GM23338 (cell line): ENCODE data around the gene KCNIP1. TPM values are rescaled to one million over a fixed set of nuclear protein-coding genes. Genes with fewer than 3 reads are reported as not detected.

Experiments used
- ATAC-seq: fragments of 200-7000 bp; cut with Tn5 transposase; 3 replicates; pipeline ENCODE4 v1.9.1; 2020
- DNase-seq: peaks from one replicate; pipeline ENCODE4 v3.0.0-alpha.2; 2015; ENCODE audit warnings: low spot score
- H2AFZ ChIP-seq: fragments of 200-600 bp; sonication (generic); 2 replicates; pipeline ENCODE4 v1.8.0; 2016; ENCODE audit warnings: antibody characterized with exemption, mild to moderate bottlenecking, moderate library complexity
- H3F3A ChIP-seq: fragments of 200-600 bp; sonication (generic); replicated peaks from 2 replicates; pipeline ENCODE4 v1.8.0; 2017; ENCODE audit warnings: antibody characterized with exemption, mixed run types, low read depth
- H3K27ac ChIP-seq: fragments of 200-600 bp; sonication (generic); 2 replicates; pipeline ENCODE4 v1.6.1; 2016; ENCODE audit warnings: low read depth
- H3K27me3 ChIP-seq: fragments of 200-600 bp; sonication (generic); 2 replicates; pipeline ENCODE4 v1.8.0; 2016; ENCODE audit warnings: mild to moderate bottlenecking, mixed run types, moderate library complexity; ENCODE audit not compliant: insufficient read depth
- H3K36me3 ChIP-seq: fragments of 200-600 bp; sonication (generic); 2 replicates; pipeline ENCODE4 v1.8.0; 2016; ENCODE audit warnings: mild to moderate bottlenecking; ENCODE audit not compliant: insufficient read depth
- H3K4me1 ChIP-seq: fragments of 200-600 bp; sonication (generic); 2 replicates; pipeline ENCODE4 v1.8.0; 2016; ENCODE audit warnings: mild to moderate bottlenecking, moderate library complexity; ENCODE audit not compliant: insufficient read depth
- H3K4me2 ChIP-seq: fragments of 200-600 bp; sonication (generic); 2 replicates; pipeline ENCODE4 v1.7.1; 2017; ENCODE audit warnings: mixed run types
- H3K4me3 ChIP-seq: fragments of 200-600 bp; sonication (generic); 2 replicates; pipeline ENCODE4 v1.6.1; 2016; ENCODE audit warnings: mixed run types
- H3K79me2 ChIP-seq: fragments of 200-600 bp; sonication (generic); replicated peaks from 2 replicates; pipeline ENCODE4 v1.8.0; 2017; ENCODE audit warnings: mild to moderate bottlenecking; ENCODE audit not compliant: insufficient read depth
- H3K9me2 ChIP-seq: fragments of 200-600 bp; sonication (generic); 2 replicates; pipeline ENCODE4 v1.8.0; 2017; ENCODE audit not compliant: insufficient read depth
- H4K20me1 ChIP-seq: fragments of 200-600 bp; sonication (generic); replicated peaks from 2 replicates; pipeline ENCODE4 v1.8.0; 2017; ENCODE audit warnings: mild to moderate bottlenecking; ENCODE audit not compliant: insufficient read depth
- H3K27ac Mint-ChIP-seq: 2 replicates; pipeline ENCODE4 v1.8.0; 2020; ENCODE audit warnings: inconsistent platforms, mild to moderate bottlenecking, moderate library complexity, mixed read lengths
- H3K27me3 Mint-ChIP-seq: 3 replicates; pipeline ENCODE4 v1.8.0; 2022; ENCODE audit warnings: low read depth, mild to moderate bottlenecking, moderate library complexity, mixed read lengths, inconsistent platforms; ENCODE audit not compliant: insufficient read depth, poor library complexity
- H3K36me3 Mint-ChIP-seq: 3 replicates; pipeline ENCODE4 v1.8.0; 2021; ENCODE audit warnings: low read depth, mild to moderate bottlenecking, inconsistent platforms, moderate library complexity, mixed read lengths
- H3K4me1 Mint-ChIP-seq: 3 replicates; pipeline ENCODE4 v1.8.0; 2020; ENCODE audit warnings: mild to moderate bottlenecking, inconsistent platforms, mixed read lengths
- H3K4me3 Mint-ChIP-seq: 3 replicates; pipeline ENCODE4 v1.8.0; 2021; ENCODE audit warnings: moderate library complexity, mild to moderate bottlenecking, inconsistent platforms, mixed read lengths
- H3K9me3 Mint-ChIP-seq: 3 replicates; pipeline ENCODE4 v1.8.0; 2020; ENCODE audit warnings: moderate library complexity, mild to moderate bottlenecking, inconsistent platforms, mixed read lengths
- ETS1 ChIP-seq: IDR thresholded peaks from 2 replicates; pipeline ENCODE4 v1.6.1; 2016; ENCODE audit warnings: antibody characterized with exemption
- EZH2phosphoT487 ChIP-seq: fragments of 200-600 bp; sonication (generic); IDR thresholded peaks from one replicate; pipeline ENCODE4 v1.8.1; 2018; ENCODE audit warnings: antibody characterized with exemption; ENCODE audit not compliant: unreplicated experiment
- JUNB ChIP-seq: IDR thresholded peaks from one replicate; pipeline ENCODE4 v1.6.1; 2016; ENCODE audit warnings: antibody characterized with exemption; ENCODE audit not compliant: unreplicated experiment
- NANOG ChIP-seq: IDR thresholded peaks from 2 replicates; pipeline ENCODE4 v1.6.1; 2016; ENCODE audit warnings: antibody characterized with exemption, borderline replicate concordance
- REST ChIP-seq: IDR thresholded peaks from one replicate; pipeline ENCODE4 v1.6.1; 2018; ENCODE audit warnings: antibody characterized with exemption; ENCODE audit not compliant: unreplicated experiment
- STAT1 ChIP-seq: IDR thresholded peaks from one replicate; pipeline ENCODE4 v1.6.1; 2016; ENCODE audit warnings: antibody characterized with exemption; ENCODE audit not compliant: unreplicated experiment
- ZNF114 ChIP-seq: fragments of 250-450 bp; sonication (Bioruptor Pico); IDR thresholded peaks from 2 replicates; pipeline ENCODE4 v1.5.0; 2020; ENCODE audit warnings: mild to moderate bottlenecking, moderate library complexity
- ZNF331 ChIP-seq: fragments of 250-450 bp; sonication (Bioruptor Pico); IDR thresholded peaks from 2 replicates; pipeline ENCODE4 v1.5.0; 2020; ENCODE audit warnings: low read depth, mild to moderate bottlenecking, moderate library complexity
- polyA plus RNA-seq: library from polyadenylated mRNA; unstranded; fragments of >200 nt; fragmentation: Nextera tagmentation; extraction: Ambion mirVana; gene quantifications from 2 replicates; pipeline ENCODE4 v1.2.1, GENCODE V29; 2016
- total RNA-seq: library from RNA; depleted of rRNA; stranded (reverse); fragments of >200 nt; shearing (Covaris generic); gene quantifications from 2 replicates; pipeline ENCODE4 v1.2.3, GENCODE V29; 2014

KCNIP1 gene
- total and polyA plus RNA-seq, 2 experiments from 2014 or later = 0.31 to 0.87 TPM

- TF ChIP-seq STAT1 = no peak
Measured at GRCh38 chr5:170498811-170499351, 4.9 kb upstream of the KCNIP1 start (continued).

- H3K27ac ChIP-seq = no peak overlapping the region
- TF ChIP-seq REST (no peak), ETS1 (no peak), JUNB (no peak), EZH2phosphoT487 (no peak), ZNF114 (CRISPR knock-in tag) (no peak)
- H3F3A ChIP-seq = no peaks in the 10 kb centered on the region
- Mint-ChIP-seq H3K36me3 (no peaks in the 10 kb centered on the region), H3K4me3 (no peak overlapping the region), H3K9me3 (peaks cover 3% of the 10 kb centered on the region; the same call in 2 of the 3 replicates), H3K4me1 (peaks cover 29% of the 10 kb centered on the region), H3K27me3 (peaks cover 23% of the 10 kb centered on the region), H3K27ac (no peak overlapping the region)
- no peak for ATAC-seq
- H4K20me1 ChIP-seq = no peaks in the 10 kb centered on the region
- peaks cover 15% of the 10 kb centered on the region for H3K27me3 ChIP-seq
- no peaks in the 10 kb centered on the region for H3K9me2 ChIP-seq
- DNase-seq = no peak
- H3K79me2 ChIP-seq = no peaks in the 10 kb centered on the region
- H3K36me3 ChIP-seq = no peaks in the 10 kb centered on the region
- no peak overlapping the region for H2AFZ ChIP-seq
- no peak overlapping the region for H3K4me2 ChIP-seq
- peaks cover 2% of the 10 kb centered on the region; the same call in 1 of the 2 replicates for H3K4me1 ChIP-seq
- no peak overlapping the region for H3K4me3 ChIP-seq
Measured at GRCh38 chr5:170499621-170500020, 4.2 kb upstream of the KCNIP1 start.

GRCh38 chr5:170501361-170501760 is 2.5 kb upstream of the KCNIP1 start:
- H3K27me3 Mint-ChIP-seq = peaks cover 34% of the 10 kb centered on the region
- Histone ChIP-seq H3K9me2 (no peaks in the 10 kb centered on the region), H3K4me1 (peaks cover 8% of the 10 kb centered on the region; the same call in 1 of the 2 replicates), H3K4me2 (no peak overlapping the region), H3F3A (no peaks in the 10 kb centered on the region), H3K27me3 (peaks cover 32% of the 10 kb centered on the region), H4K20me1 (no peaks in the 10 kb centered on the region), H3K36me3 (no peaks in the 10 kb centered on the region), H3K79me2 (no peaks in the 10 kb centered on the region), H3K27ac (no peak overlapping the region), H2AFZ (no peak overlapping the region), H3K4me3 (no peak overlapping the region)
- H3K4me1 Mint-ChIP-seq = peaks cover 33% of the 10 kb centered on the region
- no peak overlapping the region for H3K27ac Mint-ChIP-seq
- ATAC-seq = no peak
- no peaks in the 10 kb centered on the region for H3K36me3 Mint-ChIP-seq
- TF ChIP-seq NANOG (no peak), ZNF331 (CRISPR knock-in tag) (no peak), EZH2phosphoT487 (no peak), JUNB (no peak), STAT1 (no peak), REST (no peak)
- peaks cover 3% of the 10 kb centered on the region; the same call in 1 of the 3 replicates for H3K9me3 Mint-ChIP-seq
- no peak for DNase-seq
- no peak overlapping the region for H3K4me3 Mint-ChIP-seq
